Measurements from ENCODE around the gene INPP5B. TPM values are rescaled to one million over a fixed set of nuclear protein-coding genes. Genes with fewer than 3 reads are reported as not detected.
"Not testable (repeated sequence)": the region's sequence is repeated elsewhere in the genome, so short reads cannot be mapped to it uniquely, and the experiment has no call there.

INPP5B gene
- total RNA-seq, 1 donor from 2014 or later = 36.5 TPM

GRCh38 chr1:37965301-37965700, 18.4 kb upstream of the INPP5B start:
- Mint-ChIP-seq H3K4me3 (ENCODE audit: unreplicated experiment) (no peak overlapping the region), H3K4me1 (ENCODE audit: unreplicated experiment) (no peaks in the 10 kb centered on the region), H3K27me3 (ENCODE audit: unreplicated experiment) (no peaks in the 10 kb centered on the region), H3K9me3 (ENCODE audit: unreplicated experiment) (no peaks in the 10 kb centered on the region), H3K27ac (ENCODE audit: unreplicated experiment) (no peak overlapping the region), H3K36me3 (ENCODE audit: unreplicated experiment) (peaks cover 43% of the 10 kb centered on the region)
- no peak for TF ChIP-seq CTCF (IDR thresholded peaks at IDR 0.05)
- no peak for DNase-seq (ENCODE audit: extremely low spot score, unreplicated experiment)

GRCh38 chr1:37964106-37964505, 17.3 kb upstream of the INPP5B start:
- not testable (repeated sequence) for H3K4me1 Mint-ChIP-seq (ENCODE audit: unreplicated experiment); H3K4me3 Mint-ChIP-seq (ENCODE audit: unreplicated experiment); DNase-seq (ENCODE audit: extremely low spot score, unreplicated experiment); H3K27ac Mint-ChIP-seq (ENCODE audit: unreplicated experiment); H3K9me3 Mint-ChIP-seq (ENCODE audit: unreplicated experiment); H3K27me3 Mint-ChIP-seq (ENCODE audit: unreplicated experiment)
- H3K36me3 Mint-ChIP-seq (ENCODE audit: unreplicated experiment) = peaks cover 40% of the 10 kb centered on the region

- Mint-ChIP-seq H3K27ac (ENCODE audit: unreplicated experiment) (peak overlapping the region; percentile 43), H3K36me3 (ENCODE audit: unreplicated experiment) (peaks cover 21% of the 10 kb centered on the region), H3K9me3 (ENCODE audit: unreplicated experiment) (no peaks in the 10 kb centered on the region), H3K4me1 (ENCODE audit: unreplicated experiment) (no peaks in the 10 kb centered on the region), H3K27me3 (ENCODE audit: unreplicated experiment) (no peaks in the 10 kb centered on the region), H3K4me3 (ENCODE audit: unreplicated experiment) (no peak overlapping the region)
- no peak for DNase-seq (ENCODE audit: extremely low spot score, unreplicated experiment)
- TF ChIP-seq CTCF (IDR thresholded peaks at IDR 0.05) = no peak
Observed at GRCh38 chr1:37958690-37959089, 11.8 kb upstream of the INPP5B start.

- peaks cover 13% of the 10 kb centered on the region for H3K36me3 Mint-ChIP-seq (ENCODE audit: unreplicated experiment)
- no peak for DNase-seq (ENCODE audit: extremely low spot score, unreplicated experiment)
- no peak for TF ChIP-seq CTCF (IDR thresholded peaks at IDR 0.05)
- no peaks in the 10 kb centered on the region for H3K4me1 Mint-ChIP-seq (ENCODE audit: unreplicated experiment)
- no peaks in the 10 kb centered on the region for H3K27me3 Mint-ChIP-seq (ENCODE audit: unreplicated experiment)
- no peak overlapping the region for H3K4me3 Mint-ChIP-seq (ENCODE audit: unreplicated experiment)
- H3K27ac Mint-ChIP-seq (ENCODE audit: unreplicated experiment) = no peak overlapping the region
- no peaks in the 10 kb centered on the region for H3K9me3 Mint-ChIP-seq (ENCODE audit: unreplicated experiment)
Observed at GRCh38 chr1:37955685-37956084, 8.8 kb upstream of the INPP5B start.

GRCh38 chr1:37954316-37954971, 7.6 kb upstream of the INPP5B start:
- no peak for DNase-seq (ENCODE audit: extremely low spot score, unreplicated experiment)
- H3K27ac Mint-ChIP-seq (ENCODE audit: unreplicated experiment) = no peak overlapping the region
- no peak overlapping the region for H3K4me3 Mint-ChIP-seq (ENCODE audit: unreplicated experiment)
- H3K27me3 Mint-ChIP-seq (ENCODE audit: unreplicated experiment) = no peaks in the 10 kb centered on the region
- H3K9me3 Mint-ChIP-seq (ENCODE audit: unreplicated experiment) = no peaks in the 10 kb centered on the region
- peaks cover 6% of the 10 kb centered on the region for H3K36me3 Mint-ChIP-seq (ENCODE audit: unreplicated experiment)
- TF ChIP-seq CTCF (IDR thresholded peaks at IDR 0.05) = no peak
- no peaks in the 10 kb centered on the region for H3K4me1 Mint-ChIP-seq (ENCODE audit: unreplicated experiment)

Data from osteocyte (in vitro differentiated cells).